ENCODE data around the gene TMEM9.

TMEM9 gene

GRCh38 chr1:201145132-201145531 lies 9.1 kb downstream of the TMEM9 start:
- no peak for DNase-seq (ENCODE audit: low spot score)

GRCh38 chr1:201144701-201145100 lies 9.6 kb downstream of the TMEM9 start:
- no peak for DNase-seq (ENCODE audit: low spot score)

GRCh38 chr1:201143726-201144635 lies 10.3 kb downstream of the TMEM9 start:
- DNase-seq (ENCODE audit: low spot score): no peak

DNA sequence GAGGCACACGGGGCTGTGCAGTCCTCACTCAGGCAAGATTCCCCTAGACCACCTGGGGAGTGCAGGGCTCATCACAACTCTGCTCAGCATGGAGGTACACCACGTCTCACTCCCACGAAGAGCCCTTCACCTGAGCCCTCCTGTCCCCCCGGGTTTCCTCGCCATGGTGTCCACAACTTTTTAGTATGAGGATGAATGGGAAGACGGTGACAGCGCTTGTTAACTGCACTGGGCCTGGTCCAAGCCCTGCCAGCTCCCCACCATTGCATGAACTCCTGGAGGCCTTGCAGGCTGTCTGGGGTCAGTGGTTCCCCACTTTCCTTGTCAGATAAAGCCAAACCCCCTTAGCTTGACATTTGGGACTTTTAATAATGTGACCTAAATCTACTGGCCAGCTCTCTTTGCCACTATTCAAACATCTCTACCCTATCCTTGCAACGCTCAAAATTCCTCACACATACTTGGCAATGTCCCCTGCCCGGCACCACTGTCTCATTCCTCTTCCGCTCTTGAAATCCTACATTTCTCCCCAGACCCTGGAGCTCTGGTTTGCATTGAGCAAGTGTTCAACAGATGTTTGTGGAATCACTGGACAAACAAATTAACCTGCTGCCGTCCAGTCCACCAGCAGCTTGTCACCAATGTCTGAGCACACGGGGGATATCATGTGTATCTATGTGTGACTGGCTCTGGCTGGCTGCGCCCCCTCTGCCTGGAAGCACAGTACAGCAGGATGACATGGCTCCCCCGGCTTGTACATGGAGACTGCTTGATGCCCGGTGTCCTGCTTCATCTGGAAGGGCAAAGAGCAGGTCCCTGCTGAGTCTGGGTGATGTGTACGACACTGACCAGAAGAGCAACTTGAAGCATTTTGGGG lies 11.2 kb downstream of the TMEM9 start:
- no peak for DNase-seq (ENCODE audit: low spot score)

- DNase-seq (ENCODE audit: low spot score): no peak
These were observed 12.0 kb downstream of the TMEM9 start for GRCh38 chr1:201142011-201142848.

DNA sequence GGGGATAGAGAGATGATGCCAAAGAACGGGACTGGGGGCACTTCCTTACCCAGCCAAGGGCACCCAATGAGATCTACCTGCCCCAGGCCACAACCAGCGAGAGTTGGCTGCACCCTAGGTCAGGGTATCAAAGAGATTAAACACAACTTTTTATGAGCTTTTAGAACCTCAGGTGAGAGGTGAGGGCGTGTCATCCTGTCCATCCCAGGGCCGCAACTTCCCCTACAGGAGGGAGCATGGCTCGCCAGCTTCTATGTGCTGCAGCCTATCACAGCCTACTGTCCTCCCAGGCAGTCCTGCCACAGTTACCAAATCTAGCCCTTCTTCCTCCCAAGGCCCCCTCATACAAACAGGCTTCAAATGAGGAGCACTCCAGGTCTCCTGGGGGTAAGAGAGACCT lies 12.9 kb downstream of the TMEM9 start:
- no peak for DNase-seq (ENCODE audit: low spot score)

DNA sequence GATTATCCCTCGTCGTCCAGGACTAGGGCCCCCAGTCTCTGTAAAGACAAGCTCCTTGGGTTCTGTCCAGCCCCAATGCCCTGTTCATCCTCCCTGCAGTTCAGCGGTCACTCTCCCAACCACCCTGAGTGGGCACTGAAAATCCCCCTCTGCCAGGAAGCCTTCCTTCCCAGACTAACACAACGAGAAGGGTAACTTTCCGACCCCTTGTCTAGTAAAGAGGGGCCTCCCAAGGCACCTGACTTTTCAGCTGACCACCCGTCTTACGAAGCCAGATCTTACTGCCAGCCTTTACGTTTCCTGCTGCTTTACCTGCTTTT lies 13.4 kb downstream of the TMEM9 start:
- DNase-seq (ENCODE audit: low spot score): no peak

GRCh38 chr1:201140235-201140940 lies 13.9 kb downstream of the TMEM9 start:
- no peak for DNase-seq (ENCODE audit: low spot score)

DNA sequence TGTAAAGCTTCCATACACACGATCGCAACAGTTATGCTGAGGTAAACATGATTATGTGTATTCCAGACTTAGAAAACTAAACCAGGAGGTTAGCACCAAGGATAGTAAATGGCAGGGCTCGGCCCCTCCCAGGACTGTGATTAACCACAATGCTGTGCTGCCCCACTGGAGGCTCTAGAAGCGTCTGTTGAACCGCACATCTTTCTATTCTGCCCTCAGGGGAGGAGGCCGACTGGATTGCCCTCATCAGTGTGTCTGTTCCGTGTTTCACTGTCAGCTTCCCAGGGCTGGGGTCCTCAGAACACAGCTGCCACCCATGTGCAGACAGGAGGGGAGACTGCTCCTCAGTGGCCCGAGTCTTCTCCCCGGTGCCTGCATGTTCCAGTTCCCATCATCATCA lies 14.5 kb downstream of the TMEM9 start:
- no peak for DNase-seq (ENCODE audit: low spot score)

DNA sequence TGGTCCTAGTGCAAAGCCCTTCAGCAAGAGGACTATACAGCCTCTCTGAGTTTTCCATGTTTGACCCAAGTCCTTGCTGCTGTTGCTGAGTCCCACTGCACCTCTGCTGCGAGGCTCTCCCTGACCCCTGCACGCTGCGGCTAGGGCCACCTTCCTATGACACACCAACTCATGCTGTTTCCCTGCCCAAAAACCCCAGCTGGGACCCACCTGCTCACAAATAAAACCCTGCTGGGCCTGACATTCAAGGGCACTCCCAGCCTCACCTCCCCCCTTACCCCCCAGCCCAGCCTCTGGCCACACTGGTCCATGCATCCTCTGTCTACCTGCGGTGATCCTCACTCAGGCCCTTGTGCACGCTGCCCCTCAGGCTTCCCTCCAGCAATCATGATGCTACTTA lies 15.0 kb downstream of the TMEM9 start:
- no peak for DNase-seq (ENCODE audit: low spot score)

DNA sequence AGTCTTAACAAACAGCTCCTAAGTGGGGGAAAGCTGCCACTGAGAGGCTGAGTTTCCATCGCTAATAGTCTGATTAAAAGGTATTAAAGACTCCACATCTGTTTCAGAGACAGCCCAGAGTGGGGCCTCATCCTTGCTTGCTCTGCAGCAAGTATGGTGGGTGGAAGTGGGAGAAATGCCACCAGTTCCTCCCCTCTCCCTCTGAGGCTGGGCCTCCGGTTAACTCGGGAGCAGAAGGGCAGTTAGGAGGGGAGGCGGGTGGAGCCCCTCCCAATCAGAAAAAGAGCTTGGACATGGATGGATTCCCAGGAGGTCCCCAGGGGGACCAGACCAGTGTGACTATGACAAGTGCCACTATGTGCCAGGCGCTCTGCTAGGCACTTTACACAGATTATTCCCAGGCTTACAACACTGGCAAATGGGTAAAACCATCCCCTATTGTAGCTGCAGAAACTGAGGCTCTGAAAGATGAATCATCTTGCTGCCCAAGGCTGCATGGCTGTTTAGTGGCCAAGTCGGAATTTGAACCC lies 15.9 kb downstream of the TMEM9 start:
- DNase-seq (ENCODE audit: low spot score): no peak

GRCh38 chr1:201137579-201138310 lies 16.5 kb downstream of the TMEM9 start:
- peak; percentile 89 for DNase-seq (ENCODE audit: low spot score)

DNA sequence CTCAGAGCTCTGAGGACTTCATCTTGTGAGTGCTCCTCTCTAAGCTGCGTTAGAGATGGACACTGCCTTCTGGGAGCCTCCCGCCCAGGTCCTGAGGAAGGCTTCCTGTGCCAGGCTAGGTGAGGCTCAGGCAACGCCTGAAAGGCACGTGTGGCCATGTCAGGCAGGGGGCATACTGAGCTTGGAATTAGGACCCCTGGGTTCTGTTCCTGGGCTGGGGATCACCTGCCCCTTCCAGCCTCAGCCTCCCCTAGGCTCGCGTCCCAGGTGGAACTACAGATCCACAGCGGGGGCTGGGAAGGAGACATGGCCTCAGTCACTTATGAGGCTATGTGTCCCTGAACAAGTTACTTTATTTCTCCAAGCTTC lies 17.3 kb downstream of the TMEM9 start:
- DNase-seq (ENCODE audit: low spot score): no peak

- DNase-seq (ENCODE audit: low spot score): no peak
These were observed 17.8 kb downstream of the TMEM9 start for GRCh38 chr1:201136355-201137023.

- no peak for DNase-seq (ENCODE audit: low spot score)
These were observed 19.9 kb downstream of the TMEM9 start for GRCh38 chr1:201134405-201134804.

DNA sequence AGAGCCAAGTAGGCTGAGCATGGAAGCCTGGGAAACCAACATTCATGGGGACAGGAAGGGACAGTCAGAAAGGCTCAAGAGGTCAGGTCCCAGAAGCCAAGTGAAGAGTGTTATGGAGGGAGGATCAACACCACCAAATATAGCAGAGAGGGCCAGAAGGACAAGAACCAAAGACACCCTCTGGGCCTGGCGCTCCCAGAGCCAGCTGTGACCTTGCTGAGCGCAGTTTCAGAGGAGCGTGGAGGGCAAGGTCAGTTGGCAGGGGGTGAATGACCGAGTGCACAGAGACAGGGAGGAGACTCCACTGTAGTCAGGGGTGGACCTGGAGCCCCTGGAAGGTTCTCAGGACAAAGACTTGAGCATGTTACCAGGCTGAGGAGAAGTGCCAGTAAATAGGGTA lies 22.9 kb downstream of the TMEM9 start:
- DNase-seq (ENCODE audit: low spot score): no peak

- no peak for DNase-seq (ENCODE audit: low spot score)
These were observed 25.3 kb downstream of the TMEM9 start for GRCh38 chr1:201128962-201129361.

GRCh38 chr1:201128476-201128875 lies 25.8 kb downstream of the TMEM9 start:
- no peak for DNase-seq (ENCODE audit: low spot score)

DNA sequence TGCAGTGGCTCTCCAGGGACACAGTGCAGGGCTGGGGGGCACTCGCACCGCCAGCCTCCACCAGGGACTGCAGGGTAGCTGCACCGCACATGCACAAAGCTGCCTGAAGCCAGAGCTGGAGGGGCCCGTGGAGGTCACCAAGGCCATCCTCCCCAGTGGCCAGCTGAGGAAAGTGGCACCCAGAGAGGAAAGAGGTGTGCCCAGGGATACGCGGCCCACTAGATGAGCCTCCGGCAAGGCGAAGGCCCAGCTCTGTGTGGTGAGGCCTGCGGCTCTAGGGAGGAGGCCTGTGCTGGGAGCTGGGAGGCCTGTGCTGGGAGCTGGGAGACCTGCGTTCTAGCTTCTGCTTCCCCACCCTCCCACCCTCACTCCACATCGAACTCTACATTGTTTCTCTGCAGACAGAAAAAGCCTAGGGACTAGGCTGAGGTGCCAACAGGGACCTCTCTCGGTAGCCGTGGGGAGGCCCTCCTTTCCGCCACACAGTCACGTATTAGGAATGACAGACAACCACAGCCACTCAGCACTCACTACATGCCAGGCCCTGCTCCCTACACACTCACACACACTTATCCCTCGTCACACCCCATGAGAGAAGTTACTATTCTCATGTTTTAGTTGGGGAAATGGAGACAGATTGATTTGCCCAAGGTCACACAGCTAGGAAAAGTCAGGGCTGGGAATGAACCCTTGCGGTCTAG lies 26.4 kb downstream of the TMEM9 start:
- no peak for DNase-seq (ENCODE audit: low spot score)

Measured in hepatic stellate cell (primary cell).